NCI-H146 treated with DMSO at 0.1 percent for 48 hours (cell line): ENCODE data around the gene PRKCH.

Source experiments
- DNase-seq: peaks from one replicate; lab custom pipeline; 2025; ENCODE audit not compliant: unreplicated experiment; lab: John Stamatoyannopoulos, UW

PRKCH gene

GRCh38 chr14:61335049-61335448 is 13.7 kb downstream of the PRKCH start:
- no peak for DNase-seq

- no peak for DNase-seq
These were observed 14.4 kb downstream of the PRKCH start for GRCh38 chr14:61335671-61336275.

- DNase-seq = no peak
These were observed 16.5 kb downstream of the PRKCH start for GRCh38 chr14:61337893-61338292.

GRCh38 chr14:61338457-61338856 is 17.1 kb downstream of the PRKCH start:
- DNase-seq = no peak

- DNase-seq = no peak
These were observed 20.2 kb downstream of the PRKCH start for GRCh38 chr14:61341275-61342206.

- DNase-seq = no peak
These were observed 21.1 kb downstream of the PRKCH start for GRCh38 chr14:61342486-61342885.

GRCh38 chr14:61342932-61343331 is 21.6 kb downstream of the PRKCH start:
- no peak for DNase-seq

- no peak for DNase-seq
These were observed 22.1 kb downstream of the PRKCH start for GRCh38 chr14:61343471-61343870.

- no peak for DNase-seq
These were observed 22.6 kb downstream of the PRKCH start for GRCh38 chr14:61343991-61344405.

GRCh38 chr14:61344437-61345150 is 23.2 kb downstream of the PRKCH start:
- DNase-seq = no peak

GRCh38 chr14:61345151-61345482 is 23.7 kb downstream of the PRKCH start:
- DNase-seq = no peak

GRCh38 chr14:61346221-61346620 is 24.8 kb downstream of the PRKCH start:
- DNase-seq = no peak

- DNase-seq = no peak
These were observed 25.4 kb downstream of the PRKCH start for GRCh38 chr14:61346793-61347192.

- DNase-seq = no peak
These were observed 26.6 kb downstream of the PRKCH start for GRCh38 chr14:61347826-61348443.

GRCh38 chr14:61350427-61351270 is 29.3 kb downstream of the PRKCH start:
- no peak for DNase-seq

GRCh38 chr14:61351477-61351876 is 30.1 kb downstream of the PRKCH start:
- no peak for DNase-seq

- no peak for DNase-seq
These were observed 34.5 kb downstream of the PRKCH start for GRCh38 chr14:61355892-61356325.

- DNase-seq = no peak
These were observed 35.7 kb downstream of the PRKCH start for GRCh38 chr14:61357123-61357522.

- no peak for DNase-seq
These were observed 37.3 kb downstream of the PRKCH start for GRCh38 chr14:61358554-61359226.
